ENCODE results near the gene NSUN2. TPM values are rescaled to one million over a fixed set of nuclear protein-coding genes. Genes with fewer than 3 reads are reported as not detected.
"Not testable (repeated sequence)": the region's sequence is repeated elsewhere in the genome, so short reads cannot be mapped to it uniquely, and the experiment has no call there.

The NSUN2 gene
- total and polyA plus RNA-seq, 7 experiments from 2014 or later: 25.4 to 87.2 (median 60.1) TPM

DNA sequence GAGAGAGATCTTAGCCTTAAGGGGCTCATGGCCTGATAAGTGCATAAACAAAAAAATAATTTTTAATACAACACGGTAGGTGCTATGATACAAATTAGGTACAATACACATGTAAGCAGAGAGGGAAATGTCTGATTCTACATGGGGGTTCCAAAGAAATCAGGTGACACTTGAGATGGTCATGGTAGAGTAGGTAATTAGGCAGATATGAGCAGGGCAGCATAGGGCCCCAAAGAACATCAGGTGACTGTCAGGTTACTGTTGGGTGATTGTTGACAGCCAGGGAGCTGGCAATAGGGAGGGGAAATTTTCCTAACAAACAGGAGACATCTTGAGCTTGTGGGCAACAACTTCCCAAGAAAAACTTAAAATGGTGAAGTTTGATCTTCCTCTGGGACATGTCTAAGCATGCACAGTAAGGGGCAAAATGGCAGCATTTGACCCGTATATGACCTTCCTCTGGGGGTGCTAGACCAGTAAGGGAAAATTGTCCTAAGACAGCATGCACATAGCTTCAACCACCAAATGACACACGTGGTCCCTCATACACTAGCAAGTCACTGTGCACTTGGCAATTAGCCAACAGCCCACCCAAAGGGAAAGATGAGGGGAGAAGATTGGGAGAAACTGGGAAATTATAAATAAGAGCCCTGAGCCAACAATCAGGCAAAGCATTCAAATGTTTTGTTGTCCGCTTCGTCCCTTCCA lies 43.1 kb upstream of the NSUN2 start:
- Mint-ChIP-seq H3K4me3 (no peak overlapping the region), H3K36me3 (peaks cover 0 to 15% (median 10%) of the 10 kb centered on the region in 5 donors), H3K27me3 (peaks cover 0 to 18% (median 0%) of the 10 kb centered on the region in 5 donors), H3K4me1 (no peaks in the 10 kb centered on the region), H3K9me3 (peaks cover 0 to 8% (median 0%) of the 10 kb centered on the region in 11 donors), H3K27ac (no peak overlapping the region)
- no peaks in the 10 kb centered on the region for H3K9me3 ChIP-seq (ENCODE audit: control insufficient read depth in 2 of 3, low read length in 3 of 3)
- intact Hi-C loops (cut with micrococcal nuclease): no loop called here
- no peaks in the 10 kb centered on the region for H3K27me3 ChIP-seq (ENCODE audit: control insufficient read depth in 2 of 2, insufficient read depth in 2 of 2, low read length in 2 of 2)
- H3K4me3 ChIP-seq (ENCODE audit: low read length): no peak overlapping the region
- H3K4me1 ChIP-seq (ENCODE audit: control insufficient read depth in 2 of 2, insufficient read depth in 2 of 2, low read length in 2 of 2): no peaks in the 10 kb centered on the region
- H3K36me3 ChIP-seq (ENCODE audit: control insufficient read depth in 2 of 3, insufficient read depth in 3 of 3, low read length in 3 of 3): no peaks in the 10 kb centered on the region
- no peak for DNase-seq
- ATAC-seq: no peak
- POLR2A ChIA-PET: no interaction called here
- H3K27ac ChIP-seq (ENCODE audit: low read depth, low read length): no peak overlapping the region
- CTCF ChIA-PET: no interaction called here

GRCh38 chr5:6674886-6675285 lies 42.0 kb upstream of the NSUN2 start:
- no peaks in the 10 kb centered on the region for H3K4me1 ChIP-seq (ENCODE audit: control insufficient read depth in 2 of 2, insufficient read depth in 2 of 2, low read length in 2 of 2)
- Mint-ChIP-seq H3K27me3 (peaks cover 0 to 12% (median 0%) of the 10 kb centered on the region in 5 donors), H3K36me3 (peaks cover 0 to 26% (median 17%) of the 10 kb centered on the region in 5 donors), H3K4me3 (no peak overlapping the region), H3K9me3 (peaks cover 0 to 8% (median 0%) of the 10 kb centered on the region in 11 donors), H3K27ac (no peak overlapping the region), H3K4me1 (no peaks in the 10 kb centered on the region)
- ChIA-PET CTCF (no interaction called here), POLR2A (no interaction called here)
- H3K4me3 ChIP-seq (ENCODE audit: low read length): no peak overlapping the region
- DNase-seq (no peak), ATAC-seq (no peak)
- no peak overlapping the region for H3K27ac ChIP-seq (ENCODE audit: low read depth, low read length)
- peaks cover 0 to 5% (median 0%) of the 10 kb centered on the region in 3 experiments for H3K36me3 ChIP-seq (ENCODE audit: control insufficient read depth in 2 of 3, insufficient read depth in 3 of 3, low read length in 3 of 3)
- intact Hi-C loops (cut with micrococcal nuclease): no loop called here
- H3K9me3 ChIP-seq (ENCODE audit: control insufficient read depth in 2 of 3, low read length in 3 of 3): no peaks in the 10 kb centered on the region
- H3K27me3 ChIP-seq (ENCODE audit: control insufficient read depth in 2 of 2, insufficient read depth in 2 of 2, low read length in 2 of 2): no peaks in the 10 kb centered on the region

- Histone ChIP-seq H3K36me3 (ENCODE audit: control insufficient read depth in 2 of 3, insufficient read depth in 3 of 3, low read length in 3 of 3) (peaks cover 0 to 6% (median 0%) of the 10 kb centered on the region in 3 experiments), H3K4me1 (ENCODE audit: control insufficient read depth in 2 of 2, insufficient read depth in 2 of 2, low read length in 2 of 2) (no peaks in the 10 kb centered on the region), H3K27me3 (ENCODE audit: control insufficient read depth in 2 of 2, insufficient read depth in 2 of 2, low read length in 2 of 2) (no peaks in the 10 kb centered on the region), H3K9me3 (ENCODE audit: control insufficient read depth in 2 of 3, low read length in 3 of 3) (no peaks in the 10 kb centered on the region), H3K4me3 (ENCODE audit: low read length) (no peak overlapping the region), H3K27ac (ENCODE audit: low read depth, low read length) (no peak overlapping the region)
- POLR2A ChIA-PET: no interaction called here
- CTCF ChIA-PET: no interaction called here
- Mint-ChIP-seq H3K4me1 (no peaks in the 10 kb centered on the region), H3K4me3 (no peak overlapping the region), H3K9me3 (peaks cover 0 to 8% (median 0%) of the 10 kb centered on the region in 11 donors), H3K36me3 (peaks cover 0 to 29% (median 20%) of the 10 kb centered on the region in 5 donors), H3K27ac (no peak overlapping the region), H3K27me3 (peaks cover 0 to 12% (median 0%) of the 10 kb centered on the region in 5 donors)
- ATAC-seq (no peak), DNase-seq (no peak)
- intact Hi-C loops (cut with micrococcal nuclease): no loop called here
These were observed 41.6 kb upstream of the NSUN2 start for GRCh38 chr5:6674421-6674820.

- Mint-ChIP-seq H3K27ac (no peak overlapping the region), H3K9me3 (peaks cover 0 to 8% (median 0%) of the 10 kb centered on the region in 11 donors), H3K27me3 (peaks cover 0 to 9% (median 0%) of the 10 kb centered on the region in 5 donors), H3K4me3 (no peak overlapping the region), H3K36me3 (peaks cover 0 to 33% (median 20%) of the 10 kb centered on the region in 5 donors), H3K4me1 (no peaks in the 10 kb centered on the region)
- H3K9me3 ChIP-seq (ENCODE audit: control insufficient read depth in 2 of 3, low read length in 3 of 3): no peaks in the 10 kb centered on the region
- DNase-seq (no peak), ATAC-seq (no peak)
- CTCF ChIA-PET: no interaction called here
- POLR2A ChIA-PET: no interaction called here
- H3K4me3 ChIP-seq (ENCODE audit: low read length): no peak overlapping the region
- H3K36me3 ChIP-seq (ENCODE audit: control insufficient read depth in 2 of 3, insufficient read depth in 3 of 3, low read length in 3 of 3): peaks cover 0 to 6% (median 0%) of the 10 kb centered on the region in 3 experiments
- intact Hi-C loops (cut with micrococcal nuclease): no loop called here
- H3K4me1 ChIP-seq (ENCODE audit: control insufficient read depth in 2 of 2, insufficient read depth in 2 of 2, low read length in 2 of 2): no peaks in the 10 kb centered on the region
- no peak overlapping the region for H3K27ac ChIP-seq (ENCODE audit: low read depth, low read length)
- H3K27me3 ChIP-seq (ENCODE audit: control insufficient read depth in 2 of 2, insufficient read depth in 2 of 2, low read length in 2 of 2): no peaks in the 10 kb centered on the region
These were observed 41.1 kb upstream of the NSUN2 start for GRCh38 chr5:6673963-6674362.

- H3K27ac Mint-ChIP-seq: no peak overlapping the region
- no peaks in the 10 kb centered on the region for H3K9me3 ChIP-seq (ENCODE audit: control insufficient read depth in 2 of 3, low read length in 3 of 3)
- H3K27me3 Mint-ChIP-seq: peaks cover 0 to 5% (median 0%) of the 10 kb centered on the region in 5 donors
- peaks cover 0 to 36% (median 20%) of the 10 kb centered on the region in 5 donors for H3K36me3 Mint-ChIP-seq
- ATAC-seq (no peak), DNase-seq (no peak)
- no peaks in the 10 kb centered on the region for H3K4me1 ChIP-seq (ENCODE audit: control insufficient read depth in 2 of 2, insufficient read depth in 2 of 2, low read length in 2 of 2)
- H3K4me3 ChIP-seq (ENCODE audit: low read length): no peak overlapping the region
- CTCF ChIA-PET: no interaction called here
- H3K27ac ChIP-seq (ENCODE audit: low read depth, low read length): no peak overlapping the region
- POLR2A ChIA-PET: no interaction called here
- peaks cover 0 to 8% (median 0%) of the 10 kb centered on the region in 11 donors for H3K9me3 Mint-ChIP-seq
- H3K4me3 Mint-ChIP-seq: no peak overlapping the region
- H3K4me1 Mint-ChIP-seq: no peaks in the 10 kb centered on the region
- no peaks in the 10 kb centered on the region for H3K27me3 ChIP-seq (ENCODE audit: control insufficient read depth in 2 of 2, insufficient read depth in 2 of 2, low read length in 2 of 2)
- intact Hi-C loops (cut with micrococcal nuclease): no loop called here
- peaks cover 0 to 6% (median 0%) of the 10 kb centered on the region in 3 experiments for H3K36me3 ChIP-seq (ENCODE audit: control insufficient read depth in 2 of 3, insufficient read depth in 3 of 3, low read length in 3 of 3)
These were observed 40.2 kb upstream of the NSUN2 start for GRCh38 chr5:6673031-6673430.

GRCh38 chr5:6668717-6669116 lies 35.9 kb upstream of the NSUN2 start:
- H3K27ac Mint-ChIP-seq; H3K27me3 Mint-ChIP-seq; H3K4me3 Mint-ChIP-seq; H3K9me3 Mint-ChIP-seq; H3K9me3 ChIP-seq (ENCODE audit: control insufficient read depth in 2 of 3, low read length in 3 of 3); CTCF ChIA-PET; H3K4me1 ChIP-seq (ENCODE audit: control insufficient read depth in 2 of 2, insufficient read depth in 2 of 2, low read length in 2 of 2); DNase-seq; ATAC-seq; POLR2A ChIA-PET; H3K4me3 ChIP-seq (ENCODE audit: low read length); intact Hi-C loops (cut with micrococcal nuclease); H3K27me3 ChIP-seq (ENCODE audit: control insufficient read depth in 2 of 2, insufficient read depth in 2 of 2, low read length in 2 of 2); H3K4me1 Mint-ChIP-seq; H3K36me3 ChIP-seq (ENCODE audit: control insufficient read depth in 2 of 3, insufficient read depth in 3 of 3, low read length in 3 of 3); H3K27ac ChIP-seq (ENCODE audit: low read depth, low read length): not testable (repeated sequence)
- peaks cover 0 to 55% (median 21%) of the 10 kb centered on the region in 5 donors for H3K36me3 Mint-ChIP-seq

- CTCF ChIA-PET: no interaction called here
- H3K27me3 Mint-ChIP-seq: no peaks in the 10 kb centered on the region
- no peaks in the 10 kb centered on the region for H3K4me1 ChIP-seq (ENCODE audit: control insufficient read depth in 2 of 2, insufficient read depth in 2 of 2, low read length in 2 of 2)
- peaks cover 0 to 46% (median 17%) of the 10 kb centered on the region in 5 donors for H3K36me3 Mint-ChIP-seq
- H3K27me3 ChIP-seq (ENCODE audit: control insufficient read depth in 2 of 2, insufficient read depth in 2 of 2, low read length in 2 of 2): no peaks in the 10 kb centered on the region
- intact Hi-C loops (cut with micrococcal nuclease): no loop called here
- no peak overlapping the region for H3K27ac ChIP-seq (ENCODE audit: low read depth, low read length)
- POLR2A ChIA-PET: no interaction called here
- no peak overlapping the region for H3K4me3 ChIP-seq (ENCODE audit: low read length)
- no peak overlapping the region for H3K4me3 Mint-ChIP-seq
- H3K36me3 ChIP-seq (ENCODE audit: control insufficient read depth in 2 of 3, insufficient read depth in 3 of 3, low read length in 3 of 3): peaks cover 0 to 6% (median 0%) of the 10 kb centered on the region in 3 experiments
- DNase-seq: no peak
- H3K9me3 ChIP-seq (ENCODE audit: control insufficient read depth in 2 of 3, low read length in 3 of 3): no peaks in the 10 kb centered on the region
- H3K4me1 Mint-ChIP-seq: no peaks in the 10 kb centered on the region
- no peak overlapping the region for H3K27ac Mint-ChIP-seq
- peaks cover 0 to 4% (median 0%) of the 10 kb centered on the region in 11 donors for H3K9me3 Mint-ChIP-seq
- no peak for ATAC-seq
These were observed 34.8 kb upstream of the NSUN2 start for GRCh38 chr5:6667648-6668047.
